ENCODE measurements around the gene SEZ6L. TPM values are rescaled to one million over a fixed set of nuclear protein-coding genes. Genes with fewer than 3 reads are reported as not detected.

Gene SEZ6L
- total RNA-seq, 4 donors from 2014 or later: under 0.01 to 0.63 (median 0.22) TPM

DNA sequence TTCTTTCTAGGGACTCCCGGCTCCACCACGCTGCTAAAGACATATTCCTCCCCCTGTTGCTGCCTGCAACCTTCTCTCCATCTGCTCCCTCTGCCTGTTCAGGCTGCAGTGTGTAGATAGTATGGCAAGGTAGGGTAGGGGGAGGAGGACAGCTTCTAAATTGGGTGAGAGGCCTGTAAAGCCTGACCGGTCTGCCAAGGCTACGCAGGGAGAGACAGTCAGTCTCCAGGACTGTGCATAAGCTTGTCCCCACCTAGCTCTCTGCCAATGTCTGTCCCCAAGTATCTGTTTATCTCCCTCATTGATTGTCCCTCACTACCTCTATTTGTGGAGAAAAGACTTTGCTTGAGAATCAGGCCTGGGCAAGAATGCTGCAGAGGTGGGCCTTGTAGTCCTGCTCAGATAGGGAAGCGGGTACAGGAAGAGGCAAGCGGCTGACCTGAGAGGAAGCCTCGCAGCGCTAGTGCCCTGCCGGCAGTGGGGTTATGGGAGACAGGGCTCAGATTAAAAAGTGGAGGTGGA is 871 bp upstream of the SEZ6L start:
- H3K4me1 ChIP-seq: peaks cover 0 to 22% (median 0%) of the 10 kb centered on the region in 4 donors
- 43 to 52% methylated on average over 9 of the region's 9 CpGs for WGBS, 2 donors

DNA sequence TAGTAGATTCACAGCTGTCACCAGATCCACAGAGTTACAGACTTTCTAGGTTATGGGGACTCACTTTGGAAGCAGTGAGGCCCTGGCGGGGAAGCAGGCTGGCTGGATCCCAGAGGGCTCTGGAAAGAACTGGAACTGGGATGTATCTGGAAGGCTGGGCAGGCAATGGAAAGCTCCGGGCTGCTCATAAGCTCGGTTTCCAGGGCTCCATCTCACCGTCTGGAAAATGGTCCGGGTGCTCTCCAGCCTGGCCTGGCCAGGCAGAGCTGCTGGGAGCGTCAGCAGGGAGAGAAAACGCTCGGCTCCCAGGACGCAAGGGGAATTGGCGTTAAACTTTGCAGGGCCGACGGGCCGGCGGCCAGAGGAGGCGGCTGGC is 335 bp upstream of the SEZ6L start:
- peaks cover 0 to 22% (median 0%) of the 10 kb centered on the region in 4 donors for H3K4me1 ChIP-seq
- H3K27me3 ChIP-seq: peaks cover 0 to 41% of the 10 kb centered on the region in 2 donors
- no peak overlapping the region for H3K27ac ChIP-seq
- no peaks in the 10 kb centered on the region for H3K36me3 ChIP-seq
- no peak for DNase-seq (ENCODE audit: low spot score in 2 of 2)
- H3K4me3 ChIP-seq: peak overlapping the region in 2 of 4 donors; percentile 13 to 51
- TF ChIP-seq EP300 (IDR thresholded peaks at IDR 0.05) (no peak), POLR2A (IDR thresholded peaks at IDR 0.05) (no peak)
- TF ChIP-seq, protein P1, sequence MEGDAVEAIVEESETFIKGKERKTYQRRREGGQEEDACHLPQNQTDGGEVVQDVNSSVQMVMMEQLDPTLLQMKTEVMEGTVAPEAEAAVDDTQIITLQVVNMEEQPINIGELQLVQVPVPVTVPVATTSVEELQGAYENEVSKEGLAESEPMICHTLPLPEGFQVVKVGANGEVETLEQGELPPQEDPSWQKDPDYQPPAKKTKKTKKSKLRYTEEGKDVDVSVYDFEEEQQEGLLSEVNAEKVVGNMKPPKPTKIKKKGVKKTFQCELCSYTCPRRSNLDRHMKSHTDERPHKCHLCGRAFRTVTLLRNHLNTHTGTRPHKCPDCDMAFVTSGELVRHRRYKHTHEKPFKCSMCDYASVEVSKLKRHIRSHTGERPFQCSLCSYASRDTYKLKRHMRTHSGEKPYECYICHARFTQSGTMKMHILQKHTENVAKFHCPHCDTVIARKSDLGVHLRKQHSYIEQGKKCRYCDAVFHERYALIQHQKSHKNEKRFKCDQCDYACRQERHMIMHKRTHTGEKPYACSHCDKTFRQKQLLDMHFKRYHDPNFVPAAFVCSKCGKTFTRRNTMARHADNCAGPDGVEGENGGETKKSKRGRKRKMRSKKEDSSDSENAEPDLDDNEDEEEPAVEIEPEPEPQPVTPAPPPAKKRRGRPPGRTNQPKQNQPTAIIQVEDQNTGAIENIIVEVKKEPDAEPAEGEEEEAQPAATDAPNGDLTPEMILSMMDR (IDR thresholded peaks at IDR 0.05): no peak
- 2 to 4% methylated on average over 14 of the region's 15 CpGs for WGBS, 2 donors
- no peaks in the 10 kb centered on the region for H3K9me3 ChIP-seq

More for the DNA sequence above, 871 bp upstream of the SEZ6L start:
- Histone ChIP-seq H3K4me3 (no peak overlapping the region), H3K27me3 (peaks cover 0 to 41% of the 10 kb centered on the region in 2 donors), H3K27ac (no peak overlapping the region), H3K9me3 (no peaks in the 10 kb centered on the region), H3K36me3 (no peaks in the 10 kb centered on the region)
- TF ChIP-seq POLR2A (IDR thresholded peaks at IDR 0.05) (no peak), EP300 (IDR thresholded peaks at IDR 0.05) (no peak)
- TF ChIP-seq, protein P1 (IDR thresholded peaks at IDR 0.05): no peak
- DNase-seq (ENCODE audit: low spot score in 2 of 2): no peak

DNA sequence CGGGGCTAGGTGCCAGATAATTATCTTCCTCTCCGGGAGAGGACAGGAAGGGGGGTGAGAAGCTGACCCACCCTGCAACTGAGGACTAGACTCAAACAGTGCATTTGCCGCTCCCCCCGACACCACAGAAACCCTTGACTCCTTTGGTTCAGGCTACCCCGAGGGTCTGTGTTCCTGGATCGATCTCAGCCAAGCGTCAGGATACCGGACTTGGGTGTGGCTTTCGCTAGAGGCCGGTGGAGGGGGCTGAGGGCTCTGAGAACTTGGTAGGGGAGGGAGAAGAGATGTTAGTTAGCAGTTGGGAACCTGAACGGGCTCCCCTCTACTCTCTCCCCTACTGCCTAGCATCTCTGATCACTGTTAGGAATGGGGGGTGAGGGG is 840 bp downstream of the SEZ6L start:
- H3K9me3 ChIP-seq: no peaks in the 10 kb centered on the region
- H3K36me3 ChIP-seq: no peaks in the 10 kb centered on the region
- TF ChIP-seq, protein P1 (IDR thresholded peaks at IDR 0.05): no peak
- TF ChIP-seq EP300 (IDR thresholded peaks at IDR 0.05) (no peak), POLR2A (IDR thresholded peaks at IDR 0.05) (no peak)
- H3K4me1 ChIP-seq: peaks cover 0 to 22% (median 0%) of the 10 kb centered on the region in 4 donors
- H3K27ac ChIP-seq: no peak overlapping the region
- H3K27me3 ChIP-seq: peaks cover 0 to 41% of the 10 kb centered on the region in 2 donors
- WGBS, 2 donors: 0% methylated on average over 6 to 11 of the region's 11 CpGs
- no peak for DNase-seq (ENCODE audit: low spot score in 2 of 2)
- H3K4me3 ChIP-seq: peak overlapping the region in 3 of 4 donors; percentile 13 to 51 (median 23)

GRCh38 chr22:26170795-26171580 is 1.7 kb downstream of the SEZ6L start:
- TF ChIP-seq EP300 (IDR thresholded peaks at IDR 0.05) (no peak), POLR2A (IDR thresholded peaks at IDR 0.05) (no peak)
- TF ChIP-seq, protein P1 (IDR thresholded peaks at IDR 0.05): no peak
- no peak for DNase-seq (ENCODE audit: low spot score in 2 of 2)
- Histone ChIP-seq H3K9me3 (no peaks in the 10 kb centered on the region), H3K27ac (no peak overlapping the region), H3K27me3 (peaks cover 0 to 40% of the 10 kb centered on the region in 2 donors), H3K36me3 (no peaks in the 10 kb centered on the region), H3K4me1 (peaks cover 0 to 22% (median 0%) of the 10 kb centered on the region in 4 donors), H3K4me3 (no peak overlapping the region)
- WGBS, 2 donors: 6% methylated on average over 14 of the region's 14 CpGs

DNA sequence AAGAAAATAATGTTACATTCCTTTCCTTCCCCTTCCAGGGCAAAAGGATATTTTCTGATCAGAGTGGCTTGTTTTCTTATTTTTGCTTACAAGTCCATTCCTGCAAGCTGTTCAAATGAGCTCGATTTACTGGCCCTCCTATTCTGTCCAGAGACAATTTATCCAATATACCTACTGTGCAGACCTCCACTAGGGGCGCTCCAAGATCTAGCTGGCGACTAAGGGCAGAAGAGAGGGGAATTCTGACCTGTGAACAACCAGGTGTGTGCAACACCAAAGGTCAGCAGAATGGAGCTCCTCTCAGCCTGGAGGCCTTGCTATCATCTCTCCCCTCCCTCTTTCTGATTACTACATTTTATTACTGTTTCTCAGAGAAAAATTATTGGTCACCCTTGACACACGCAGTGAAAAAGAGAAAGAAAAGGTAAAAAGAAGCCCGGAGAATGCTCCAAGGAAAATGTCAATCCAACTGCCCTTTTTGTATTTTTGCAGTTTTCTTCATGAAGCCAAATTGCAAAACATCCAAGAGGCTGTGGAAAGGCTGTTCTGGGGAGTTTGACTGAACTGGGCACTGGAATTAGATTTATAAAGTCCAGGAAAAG is 3.2 kb downstream of the SEZ6L start:
- no peak for DNase-seq (ENCODE audit: low spot score in 2 of 2)
- Histone ChIP-seq H3K36me3 (no peaks in the 10 kb centered on the region), H3K4me1 (peaks cover 0 to 22% (median 0%) of the 10 kb centered on the region in 4 donors), H3K27ac (no peak overlapping the region), H3K27me3 (peaks cover 0 to 37% of the 10 kb centered on the region in 2 donors), H3K4me3 (no peak overlapping the region), H3K9me3 (no peaks in the 10 kb centered on the region)
- no peak for TF ChIP-seq POLR2A (IDR thresholded peaks at IDR 0.05)
- TF ChIP-seq, protein P1 (IDR thresholded peaks at IDR 0.05): peak in 3 of 5 experiments; percentile 18 to 35 (median 34)
- no peak for TF ChIP-seq EP300 (IDR thresholded peaks at IDR 0.05)
- WGBS, 2 donors: 36 to 42% methylated on average over 5 of the region's 5 CpGs
